Right forelimb (tissue), 1 donor: ENCODE data around the gene AK5.
A peak's percentile ranks its signal among the peaks of the same experiment; 100 is the strongest.

Experiments
- DNase-seq: peaks from one replicate; pipeline ENCODE4 v3.0.0-alpha.2; 2018

The AK5 gene, protein sequence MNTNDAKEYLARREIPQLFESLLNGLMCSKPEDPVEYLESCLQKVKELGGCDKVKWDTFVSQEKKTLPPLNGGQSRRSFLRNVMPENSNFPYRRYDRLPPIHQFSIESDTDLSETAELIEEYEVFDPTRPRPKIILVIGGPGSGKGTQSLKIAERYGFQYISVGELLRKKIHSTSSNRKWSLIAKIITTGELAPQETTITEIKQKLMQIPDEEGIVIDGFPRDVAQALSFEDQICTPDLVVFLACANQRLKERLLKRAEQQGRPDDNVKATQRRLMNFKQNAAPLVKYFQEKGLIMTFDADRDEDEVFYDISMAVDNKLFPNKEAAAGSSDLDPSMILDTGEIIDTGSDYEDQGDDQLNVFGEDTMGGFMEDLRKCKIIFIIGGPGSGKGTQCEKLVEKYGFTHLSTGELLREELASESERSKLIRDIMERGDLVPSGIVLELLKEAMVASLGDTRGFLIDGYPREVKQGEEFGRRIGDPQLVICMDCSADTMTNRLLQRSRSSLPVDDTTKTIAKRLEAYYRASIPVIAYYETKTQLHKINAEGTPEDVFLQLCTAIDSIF

DNA sequence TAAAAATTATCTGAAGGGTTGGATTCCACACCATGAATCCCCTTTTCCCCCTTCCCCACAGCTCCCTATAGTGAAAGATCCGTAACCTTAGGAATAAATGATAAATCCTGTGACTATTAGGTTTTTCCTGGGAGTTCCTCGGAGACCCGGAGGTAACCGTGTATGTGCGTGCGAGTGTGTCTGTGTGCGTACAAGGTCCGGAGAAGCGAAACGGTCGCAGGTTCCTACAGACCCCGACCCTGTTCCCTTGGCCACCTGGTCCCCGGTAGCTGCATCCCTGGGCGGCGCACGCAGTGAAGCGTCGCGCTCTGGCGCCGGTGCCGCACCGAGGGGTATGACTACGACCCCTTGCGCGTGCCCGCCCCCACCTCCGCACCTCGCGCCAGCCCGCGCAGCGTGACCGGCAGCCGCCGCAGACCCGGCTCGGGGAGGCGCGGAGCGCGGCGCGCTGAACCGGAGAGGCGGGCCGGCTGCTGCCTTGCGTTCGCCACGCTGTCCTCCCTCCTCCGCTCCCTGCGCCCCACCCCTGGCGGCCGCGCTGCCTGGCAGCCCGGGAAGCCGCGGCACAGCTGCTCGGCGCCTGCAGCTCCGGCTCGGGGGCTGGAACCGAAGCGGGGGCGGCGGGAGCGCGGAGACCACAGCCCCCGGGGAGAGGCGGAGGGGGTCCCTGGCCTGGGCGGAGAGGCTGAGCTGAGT is at the start of gene AK5:
TSS of gene AK5 (plus strand) at position 529 of the 696 bp plus-strand sequence. CDS start 295 bp downstream, outside the sequence.
- DNase-seq: peak; percentile 75

DNA sequence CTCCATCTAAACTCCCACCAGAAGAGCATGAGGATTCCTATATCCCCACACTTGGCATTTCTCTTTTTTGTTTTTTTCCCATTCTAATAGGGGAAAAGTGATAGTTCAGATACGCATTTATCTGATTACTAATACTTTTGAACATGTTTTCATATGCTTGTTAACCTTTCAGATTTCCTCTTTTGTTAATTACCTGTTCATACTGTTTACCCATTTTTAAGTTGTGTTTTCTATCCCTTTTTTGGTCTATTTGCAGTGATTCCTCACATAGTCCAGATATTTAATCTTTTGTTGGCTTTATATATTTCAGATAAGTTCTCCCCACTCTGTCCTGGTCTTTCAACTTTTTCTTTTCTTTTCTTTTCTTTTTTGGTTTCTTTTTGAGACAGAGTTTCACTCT is 49.0 kb upstream of the AK5 start:
- no peak for DNase-seq

DNA sequence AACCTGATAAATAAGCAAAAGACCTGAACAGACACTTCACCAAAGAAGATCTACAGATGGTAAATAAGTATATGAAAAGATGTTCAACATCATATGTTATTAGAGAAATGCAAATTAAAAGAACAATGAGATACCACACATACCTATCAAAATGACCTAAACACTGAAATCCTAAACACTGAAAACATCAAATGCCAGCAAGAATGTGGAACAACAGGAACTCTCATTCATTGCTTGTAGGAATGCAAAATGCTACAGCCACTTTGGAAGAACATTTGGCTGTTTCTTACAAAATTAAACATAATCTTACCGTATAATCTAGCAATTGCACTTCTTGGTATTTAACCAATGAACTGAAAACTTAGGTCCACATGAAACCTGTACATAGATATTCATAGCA is 47.7 kb upstream of the AK5 start:
- no peak for DNase-seq

DNA sequence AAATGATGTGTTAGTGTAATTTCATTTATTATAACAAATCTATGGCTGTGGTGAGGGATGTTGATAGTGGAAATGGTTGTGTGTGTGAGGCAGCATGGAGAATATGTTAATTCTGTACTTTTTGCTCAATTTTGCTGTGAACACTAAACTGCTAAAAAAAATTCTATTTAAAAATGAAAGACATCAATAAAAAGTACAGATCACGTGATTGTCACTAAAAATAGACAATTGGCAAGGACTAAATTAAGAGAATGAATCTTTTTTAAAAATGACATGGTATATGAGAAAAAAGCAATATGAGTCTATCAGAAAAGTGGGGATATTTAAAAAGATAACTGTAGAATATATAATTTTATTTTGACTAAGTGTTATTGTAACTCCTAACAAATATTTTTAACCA is 46.9 kb upstream of the AK5 start:
- no peak for DNase-seq

DNA sequence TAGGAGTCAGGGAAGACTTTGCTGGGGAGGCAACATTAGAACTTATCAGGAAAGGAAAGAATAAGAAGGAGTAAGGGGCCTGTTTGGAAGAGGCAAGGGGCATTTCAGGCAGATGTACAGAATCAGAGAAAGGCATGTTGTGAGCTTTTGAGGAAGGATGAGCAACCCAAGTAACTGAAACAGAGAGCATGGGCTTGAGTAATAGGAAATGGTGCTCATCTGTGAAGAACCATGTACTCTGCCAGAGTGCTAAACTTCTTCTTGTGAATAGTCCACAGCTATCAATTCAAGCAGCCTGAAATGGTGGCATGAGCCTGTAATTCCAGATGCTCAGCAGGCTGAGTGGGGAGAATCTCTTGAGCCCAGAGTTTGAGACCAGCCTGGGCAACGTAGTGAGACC is 43.4 kb upstream of the AK5 start:
- DNase-seq: no peak

DNA sequence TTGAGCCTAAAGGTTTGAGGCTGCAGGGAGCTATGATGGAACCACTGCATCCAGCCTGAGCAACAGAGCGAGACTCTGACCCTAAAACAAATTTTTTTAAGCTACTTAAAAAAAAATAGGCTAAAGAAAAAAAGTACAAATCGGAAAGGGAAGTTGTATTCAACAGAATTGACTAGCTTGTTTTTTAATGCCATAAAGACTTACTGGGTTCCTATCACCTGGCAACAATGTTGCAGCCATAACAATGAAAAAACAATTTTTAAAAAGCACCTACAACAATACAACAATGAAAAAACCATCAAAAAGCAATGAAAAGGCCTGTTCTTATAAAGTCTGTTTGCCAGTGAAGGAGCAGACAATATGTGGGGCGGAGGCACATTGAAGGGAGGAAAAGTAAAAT is 42.5 kb upstream of the AK5 start:
- DNase-seq: no peak

DNA sequence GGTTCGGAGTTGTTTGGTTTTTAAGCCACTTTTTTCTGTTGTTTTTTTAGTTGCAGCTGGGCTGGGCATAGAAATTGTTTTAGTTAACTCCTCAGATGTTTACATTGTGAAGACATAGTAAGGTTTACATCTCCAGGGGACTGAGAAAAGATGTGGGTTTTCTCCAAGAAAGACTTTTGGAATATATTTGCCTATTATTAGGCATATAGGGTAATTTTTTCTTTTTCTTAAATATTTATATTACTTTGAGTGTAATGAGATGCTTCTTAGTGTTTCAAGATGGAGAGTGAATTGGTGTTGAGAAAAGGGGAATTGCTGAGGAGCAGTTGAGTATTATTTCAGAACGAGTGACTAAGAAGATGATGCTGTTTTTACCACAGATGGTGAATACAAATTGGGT is 36.0 kb upstream of the AK5 start:
- no peak for DNase-seq

DNA sequence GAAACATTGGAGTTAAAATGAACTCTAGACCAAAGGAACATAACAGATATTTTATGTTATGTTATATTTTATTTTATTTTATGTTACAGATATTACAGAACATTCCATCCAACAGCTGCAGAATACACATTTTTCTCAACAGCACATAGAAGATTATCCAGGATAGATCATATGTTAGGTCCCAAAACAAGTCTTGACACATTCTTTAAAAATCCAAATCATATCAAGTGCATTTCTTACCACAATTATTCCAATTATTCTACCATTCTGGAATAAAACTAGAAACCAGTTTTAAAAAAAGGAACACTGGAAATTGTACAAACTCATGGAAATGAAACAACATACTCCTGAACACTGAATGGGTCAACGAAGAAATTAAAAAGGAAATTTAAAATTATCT is 31.7 kb upstream of the AK5 start:
- no peak for DNase-seq

DNA sequence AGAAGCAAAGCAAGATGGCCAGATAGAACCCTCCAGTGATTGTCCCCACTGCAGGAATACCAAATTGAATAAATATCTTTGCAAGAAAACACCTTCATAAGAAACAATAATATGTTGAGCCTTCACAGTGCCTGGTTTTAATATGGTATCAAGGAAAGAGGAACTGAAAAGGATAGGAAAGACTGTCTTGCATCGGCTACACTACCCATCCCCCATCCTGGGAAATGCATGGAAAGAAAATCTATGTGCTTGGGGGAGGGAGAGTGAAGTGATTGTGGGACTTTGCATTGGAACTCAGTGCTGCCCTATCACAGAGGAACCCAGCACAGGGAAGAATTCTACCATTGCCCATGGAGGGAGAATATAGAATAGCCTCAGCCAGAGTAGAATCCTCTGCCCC is 28.6 kb upstream of the AK5 start:
- DNase-seq: no peak

DNA sequence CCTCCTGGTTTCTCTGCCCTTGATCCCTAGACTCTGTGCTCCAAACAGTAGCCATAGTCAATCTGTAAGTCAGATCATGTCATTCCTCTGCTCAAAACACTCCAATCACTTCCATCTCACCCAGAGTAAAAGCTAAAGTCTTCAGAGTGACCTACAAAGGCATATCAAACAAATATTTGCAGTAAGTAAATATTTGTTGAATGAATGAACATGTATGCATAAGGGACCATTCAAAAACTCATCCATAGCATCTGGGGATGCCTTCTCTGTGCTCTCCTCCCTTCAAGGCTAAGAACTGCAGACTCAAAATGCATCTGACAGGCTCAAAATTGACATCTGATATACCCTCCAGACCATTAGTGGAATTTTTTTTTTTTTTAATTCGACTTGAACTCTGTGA is 18.1 kb upstream of the AK5 start:
- DNase-seq: no peak

DNA sequence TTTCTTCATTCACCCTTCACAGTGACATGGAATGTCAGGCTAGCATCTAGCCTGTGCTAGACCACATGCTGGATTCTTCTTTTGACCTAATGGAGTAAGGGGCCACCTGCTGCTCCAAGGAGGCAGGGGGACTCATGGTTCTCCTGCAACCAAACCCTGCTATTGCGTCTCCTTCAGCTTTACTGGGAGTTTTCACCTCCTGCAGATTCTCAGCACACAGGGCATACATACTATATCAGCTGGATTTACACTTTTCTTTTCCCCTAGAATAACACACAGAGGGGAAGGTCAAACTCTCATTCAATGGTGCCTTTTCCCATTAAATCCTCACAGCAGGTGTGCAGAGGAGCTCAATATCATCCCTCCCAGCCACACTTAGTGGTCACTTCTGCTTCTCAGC is 16.6 kb upstream of the AK5 start:
- no peak for DNase-seq

DNA sequence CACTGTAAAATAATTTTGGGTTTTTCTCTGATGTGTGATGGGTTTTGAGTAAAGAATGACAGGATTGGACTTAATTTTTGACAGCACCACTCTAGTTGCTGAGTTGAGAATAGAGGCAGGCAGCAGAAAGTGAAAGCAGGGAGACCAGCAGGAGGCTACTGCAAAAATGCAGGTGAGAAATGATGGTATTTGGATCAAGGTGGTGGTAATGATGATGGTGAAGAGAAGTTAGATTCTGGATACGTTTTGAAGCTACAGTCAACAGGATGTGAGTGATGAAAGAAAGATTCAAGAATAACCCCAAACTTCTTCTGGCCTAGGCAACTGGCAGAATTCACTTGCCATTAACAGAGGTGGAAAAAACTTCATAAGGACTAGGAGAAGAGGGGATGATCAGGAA is 14.8 kb upstream of the AK5 start:
- no peak for DNase-seq

DNA sequence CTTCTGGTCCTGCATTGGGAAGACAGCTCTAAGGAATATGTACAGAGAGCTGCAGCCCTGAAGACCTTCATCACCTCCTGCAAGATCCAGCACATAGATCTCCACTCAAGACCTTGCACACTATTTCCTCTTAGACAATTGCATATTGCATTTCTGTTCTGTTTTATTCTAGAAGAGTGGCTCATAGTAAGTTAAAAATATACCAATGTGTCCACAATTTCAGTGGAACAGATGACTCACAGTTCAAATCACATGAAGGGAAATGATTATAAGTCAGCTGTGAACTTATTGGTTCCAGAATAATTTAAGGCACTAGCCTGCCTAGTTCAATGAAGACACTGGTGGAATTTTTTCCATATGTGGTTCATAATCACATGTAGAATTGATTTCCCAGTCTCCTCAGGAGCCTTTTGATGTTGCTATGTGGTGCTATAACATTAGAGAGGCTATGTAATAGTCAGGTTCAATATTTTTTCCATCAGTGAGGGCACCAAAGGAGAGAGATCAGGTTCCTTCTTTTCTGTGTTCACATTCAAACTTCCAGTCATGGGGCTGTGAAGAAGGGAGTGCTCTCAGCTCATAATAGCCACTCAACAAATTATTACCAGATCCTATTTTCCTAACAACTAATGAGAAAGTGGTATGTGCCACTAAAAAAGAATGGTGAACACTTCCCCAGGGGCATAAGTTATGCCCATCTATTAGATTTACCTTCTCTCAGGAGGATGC is 9.8 kb upstream of the AK5 start:
- DNase-seq: no peak

DNA sequence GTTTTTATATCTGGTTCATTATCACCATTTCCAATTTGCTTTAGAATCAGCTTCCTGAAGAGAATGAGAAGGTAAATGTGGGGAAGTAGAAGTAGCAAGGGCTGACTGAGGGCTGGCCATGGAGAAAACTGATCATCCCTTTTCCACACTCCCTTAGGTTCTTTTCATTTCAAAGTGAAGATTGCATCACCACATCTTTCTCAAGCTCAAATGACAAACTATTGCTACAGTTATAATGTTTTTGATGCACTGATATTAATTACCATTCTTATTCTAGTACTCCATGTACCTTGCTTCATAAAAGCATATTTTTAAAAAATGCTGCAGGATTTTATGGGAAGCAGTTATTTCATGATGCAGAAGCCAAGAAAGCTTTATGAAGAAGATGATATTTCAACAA is 7.9 kb upstream of the AK5 start:
- no peak for DNase-seq

DNA sequence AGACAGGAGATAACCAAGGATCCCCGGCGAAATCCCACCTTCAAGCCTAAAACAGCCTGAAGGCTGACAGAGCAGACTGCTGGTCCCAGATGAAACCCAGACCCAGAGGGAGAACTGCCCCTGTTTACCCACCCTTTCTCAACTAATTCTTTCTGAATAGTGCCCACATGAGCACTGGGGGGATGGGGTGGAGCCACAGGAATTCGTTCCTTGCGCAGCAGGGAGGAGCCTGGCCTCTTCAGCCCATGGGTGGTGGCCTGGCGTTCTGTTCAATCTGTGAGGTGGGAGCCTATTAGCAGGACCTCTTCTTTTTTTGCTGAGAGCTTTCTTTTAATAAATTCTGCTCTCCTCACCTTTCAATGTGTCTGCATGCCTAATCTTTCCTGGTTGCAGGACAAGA is 6.6 kb upstream of the AK5 start:
- DNase-seq: no peak

DNA sequence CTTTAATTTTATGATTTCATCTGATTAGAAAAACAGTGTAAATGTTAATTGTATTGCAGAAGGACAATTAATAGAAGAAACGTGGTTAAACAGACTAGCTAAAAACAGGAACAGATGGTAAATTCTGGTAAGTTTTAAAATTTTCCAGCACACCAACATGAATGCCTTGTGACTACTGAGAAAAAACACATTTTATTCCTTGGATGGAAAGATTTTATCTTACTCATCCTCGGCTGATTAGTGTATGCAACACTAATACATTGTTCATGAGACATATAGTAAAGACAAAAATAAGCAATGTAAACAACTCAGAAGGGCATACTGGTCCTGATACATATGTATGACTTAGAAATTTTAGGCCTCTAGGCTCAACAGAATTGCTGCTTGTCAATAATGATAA is 4.9 kb upstream of the AK5 start:
- no peak for DNase-seq

DNA sequence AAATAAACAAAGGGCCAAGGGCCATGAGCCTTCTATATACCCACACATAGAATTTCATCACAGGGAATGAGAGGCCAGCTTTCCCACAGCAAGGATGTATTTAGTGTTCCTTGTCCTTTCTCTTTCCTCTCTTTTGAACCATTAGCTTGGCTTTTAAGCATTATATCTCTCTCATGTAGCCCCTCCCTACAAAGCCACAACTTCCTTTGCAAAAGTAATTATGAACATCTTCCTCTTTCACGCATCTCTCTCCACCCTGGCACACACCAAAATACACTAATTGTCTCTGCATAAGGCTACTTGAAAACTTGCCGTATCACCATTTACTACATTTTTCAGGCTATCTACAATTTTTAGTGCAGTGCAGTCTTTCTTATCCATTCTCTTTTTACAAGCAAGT is 1.9 kb upstream of the AK5 start:
- no peak for DNase-seq

DNA sequence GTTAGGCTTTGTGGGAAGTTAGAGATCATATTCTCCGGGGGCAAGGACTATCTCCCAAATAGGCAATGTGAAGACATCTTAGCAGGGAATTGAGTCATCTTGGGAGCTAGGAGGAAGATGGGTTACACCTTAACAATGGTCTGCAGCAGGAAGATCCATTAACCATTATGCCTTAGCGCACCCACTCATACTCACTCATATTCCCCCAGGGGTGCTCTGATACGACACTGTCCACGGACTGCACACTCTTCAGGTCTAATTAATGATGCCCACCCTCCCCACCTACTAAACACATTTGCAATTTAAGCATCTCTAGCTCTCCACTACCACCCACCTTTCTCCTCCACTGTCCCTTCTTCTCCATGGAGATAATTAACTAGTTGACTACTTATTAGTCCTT is 857 bp upstream of the AK5 start:
- no peak for DNase-seq

DNA sequence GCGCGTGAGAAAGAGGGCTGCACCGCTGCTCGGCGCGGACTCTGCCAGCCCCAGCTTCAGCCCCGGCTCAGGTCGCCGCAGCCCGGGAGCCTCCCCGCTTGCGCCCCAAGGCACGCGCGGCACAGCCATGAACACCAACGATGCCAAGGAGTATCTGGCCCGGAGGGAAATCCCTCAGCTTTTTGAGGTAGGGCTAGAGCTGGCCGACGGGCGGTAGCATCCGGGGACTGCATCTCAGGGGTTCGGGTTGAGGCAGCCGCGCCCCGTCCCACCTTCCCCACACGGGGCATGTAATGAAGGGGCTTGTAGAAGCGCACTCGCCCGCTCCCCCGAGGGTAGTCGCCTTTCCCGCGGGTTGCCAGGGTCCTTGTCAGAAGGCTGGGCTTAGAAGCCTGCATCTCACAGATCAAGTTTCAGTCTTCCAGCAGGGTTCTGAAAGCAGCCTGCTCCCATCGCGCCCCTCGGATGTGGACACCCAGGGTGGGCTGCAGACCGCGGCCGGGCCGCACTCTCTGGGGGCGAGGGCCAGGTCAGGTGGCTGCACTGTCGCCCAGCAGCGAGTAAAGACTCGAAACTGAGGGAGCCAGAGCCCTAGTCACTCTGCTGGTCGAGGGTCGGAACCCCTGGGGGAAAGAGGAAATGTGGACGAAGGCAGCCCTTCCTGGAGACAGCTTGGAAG is 507 bp downstream of the AK5 start:
- DNase-seq: no peak

DNA sequence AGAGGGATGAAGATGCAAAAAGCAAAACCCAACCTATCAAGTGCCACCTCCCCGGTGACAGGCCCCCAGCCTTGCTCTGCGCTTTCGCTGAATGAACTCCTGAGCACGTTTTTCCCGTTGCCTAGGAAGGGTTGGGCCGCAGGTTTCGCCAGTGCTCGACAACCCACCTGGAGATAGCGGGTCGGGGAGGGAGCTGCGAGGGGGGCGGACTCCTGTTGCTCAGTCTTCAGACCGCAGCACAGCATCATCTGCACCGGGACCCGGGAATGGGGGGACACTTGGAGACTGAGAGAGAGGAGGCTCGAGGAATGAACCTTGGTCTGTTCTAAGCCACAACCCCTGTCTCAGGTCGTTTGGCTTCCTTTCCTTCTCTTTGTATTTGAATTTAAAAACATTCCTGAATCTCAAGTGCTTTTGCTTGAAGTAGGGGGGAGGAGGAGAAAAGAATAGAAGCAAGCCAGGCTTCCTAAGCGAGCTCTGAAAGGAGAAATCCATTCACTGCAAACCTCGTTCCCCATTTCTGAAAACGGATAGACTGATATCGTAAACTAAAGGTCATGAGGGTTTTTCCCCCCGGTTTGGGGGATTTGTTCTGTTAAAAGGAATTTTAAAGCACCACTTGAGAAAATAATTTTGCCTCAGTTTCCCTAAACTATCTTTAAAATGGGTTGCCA is 1.2 kb downstream of the AK5 start:
- no peak for DNase-seq

DNA sequence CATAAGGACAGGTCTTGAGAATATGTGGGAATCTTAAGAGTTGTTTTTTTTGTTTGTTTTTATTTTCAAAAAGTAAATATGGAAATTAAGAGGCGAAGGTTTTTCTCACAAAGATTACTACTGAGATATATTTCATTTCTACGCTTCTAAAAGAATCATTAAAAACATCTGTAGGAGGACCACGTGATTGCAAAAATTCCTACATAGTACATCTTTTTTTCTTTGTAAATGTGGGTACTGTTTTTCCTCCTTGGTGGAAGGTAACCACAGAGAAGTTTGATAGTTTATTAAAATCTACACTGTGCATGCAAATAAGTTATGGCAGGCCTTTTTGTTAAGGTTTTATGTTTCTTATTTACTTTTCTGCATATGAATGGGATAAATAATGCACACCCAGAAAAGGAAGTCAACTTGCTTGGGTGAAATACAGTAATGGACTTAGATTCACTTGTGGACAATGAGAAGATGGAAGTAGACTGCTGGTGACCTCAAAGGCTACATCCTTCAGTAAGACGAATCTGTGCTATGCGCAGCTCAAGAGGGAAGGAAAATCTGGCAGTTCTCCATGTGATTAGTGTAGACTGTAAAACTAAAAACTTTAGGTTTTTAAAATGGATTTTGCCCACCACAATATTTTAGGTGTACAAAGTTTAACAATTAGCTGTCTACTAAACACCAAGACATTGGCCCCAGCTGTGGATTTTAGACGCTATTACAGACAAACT is 2.0 kb downstream of the AK5 start:
- no peak for DNase-seq

DNA sequence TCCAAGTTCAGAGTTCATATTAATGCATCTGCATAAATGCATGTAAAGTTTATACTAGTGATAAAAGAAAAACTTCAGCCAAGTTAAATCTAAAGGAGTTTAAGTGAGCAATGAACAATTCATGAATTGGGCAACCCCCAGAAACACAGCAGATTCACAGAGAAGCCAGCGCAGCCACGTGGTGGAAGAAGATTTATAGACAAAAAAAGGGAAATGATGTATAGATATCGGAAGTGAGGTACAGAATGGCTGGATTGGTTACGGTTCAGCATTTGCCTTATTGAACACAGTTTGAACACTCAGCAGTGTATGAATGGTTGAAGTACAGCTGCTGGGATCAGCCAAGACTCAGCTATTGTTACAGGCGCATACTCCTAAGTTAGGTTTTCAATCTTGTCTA is 5.7 kb downstream of the AK5 start:
- no peak for DNase-seq
